ENCODE results near the gene SLC16A6.
"Not testable (repeated sequence)": the region's sequence is repeated elsewhere in the genome, so short reads cannot be mapped to it uniquely, and the experiment has no call there.

Gene SLC16A6

DNA sequence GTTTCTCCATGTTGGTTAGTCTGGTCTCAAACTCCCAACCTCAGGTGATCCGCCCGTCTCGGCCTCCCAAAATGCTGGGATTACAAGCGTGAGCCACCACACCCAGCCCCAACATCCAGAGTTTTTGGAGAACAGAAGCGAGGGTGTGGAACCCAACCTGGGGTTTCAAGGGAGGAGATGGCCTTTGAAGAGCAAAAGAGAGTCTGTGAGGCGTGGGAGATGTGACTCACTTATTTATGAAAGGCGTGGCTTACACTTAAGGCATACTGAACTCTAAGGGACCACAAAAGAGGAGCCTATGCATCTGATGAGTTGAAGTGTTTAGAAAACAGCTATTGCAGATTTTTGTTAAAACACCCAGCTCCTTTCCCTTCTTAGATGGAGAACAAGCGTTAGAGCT is 19.2 kb upstream of the SLC16A6 start:
- DNase-seq = no peak

GRCh38 chr17:68309066-68309670 is 18.2 kb upstream of the SLC16A6 start:
- not testable (repeated sequence) for DNase-seq

DNA sequence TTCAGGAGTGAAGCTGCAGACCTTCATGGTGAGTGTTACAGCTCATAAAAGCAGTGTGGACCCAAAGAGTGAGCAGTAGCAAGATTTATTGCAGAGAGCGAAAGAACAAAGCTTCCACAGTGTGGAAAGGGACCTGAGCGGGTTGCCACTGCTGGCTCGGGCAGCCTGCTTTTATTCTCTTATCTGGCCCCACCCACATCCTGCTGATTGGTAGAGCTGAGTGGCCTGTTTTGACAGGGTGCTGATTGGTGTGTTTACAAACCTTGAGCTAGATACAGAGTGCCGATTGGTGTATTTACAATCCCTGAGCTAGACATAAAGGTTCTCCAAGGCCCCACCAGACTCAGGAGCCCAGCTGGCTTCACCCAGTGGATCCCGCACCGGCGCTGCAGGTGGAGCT is 17.6 kb upstream of the SLC16A6 start:
- not testable (repeated sequence) for DNase-seq

DNA sequence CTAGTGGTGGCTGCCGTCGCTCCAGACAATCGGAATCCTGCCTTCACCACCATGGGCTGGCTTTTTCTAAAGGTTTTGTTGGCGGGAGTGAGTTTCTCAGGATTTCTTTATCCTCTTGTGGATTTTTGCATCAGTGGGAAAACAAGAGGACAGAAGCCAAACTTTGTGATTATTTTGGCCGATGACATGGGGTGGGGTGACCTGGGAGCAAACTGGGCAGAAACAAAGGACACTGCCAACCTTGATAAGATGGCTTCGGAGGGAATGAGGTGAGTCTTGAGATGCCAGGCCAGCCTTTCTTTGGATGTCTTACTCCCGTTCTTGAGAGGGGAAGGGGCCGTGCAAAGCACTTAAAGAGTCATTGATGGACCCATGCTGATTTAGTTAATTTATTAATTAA is 16.5 kb upstream of the SLC16A6 start:
- no peak for DNase-seq

- no peak for DNase-seq
These were observed 15.9 kb upstream of the SLC16A6 start for GRCh38 chr17:68306819-68307218.

DNA sequence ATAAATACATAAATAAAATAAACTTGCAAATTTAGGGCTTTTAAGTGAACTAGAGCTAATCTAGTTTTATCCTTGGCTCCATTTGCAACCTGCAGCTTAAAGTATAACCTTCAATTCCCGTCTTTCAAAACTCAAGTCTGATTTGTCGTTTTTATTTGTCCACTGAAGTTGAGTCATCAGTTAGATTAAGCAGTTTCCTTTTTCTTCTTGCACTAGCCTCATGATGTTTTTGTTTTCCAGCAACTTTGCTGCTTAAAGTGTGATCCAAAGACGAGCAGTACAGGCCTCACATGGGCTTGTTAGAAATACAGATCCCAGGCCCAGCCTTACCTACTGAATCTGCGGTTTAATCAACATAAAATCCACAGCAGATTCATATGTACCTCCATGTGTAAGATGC is 14.2 kb upstream of the SLC16A6 start:
- no peak for DNase-seq

GRCh38 chr17:68304706-68305105 is 13.8 kb upstream of the SLC16A6 start:
- DNase-seq = no peak

DNA sequence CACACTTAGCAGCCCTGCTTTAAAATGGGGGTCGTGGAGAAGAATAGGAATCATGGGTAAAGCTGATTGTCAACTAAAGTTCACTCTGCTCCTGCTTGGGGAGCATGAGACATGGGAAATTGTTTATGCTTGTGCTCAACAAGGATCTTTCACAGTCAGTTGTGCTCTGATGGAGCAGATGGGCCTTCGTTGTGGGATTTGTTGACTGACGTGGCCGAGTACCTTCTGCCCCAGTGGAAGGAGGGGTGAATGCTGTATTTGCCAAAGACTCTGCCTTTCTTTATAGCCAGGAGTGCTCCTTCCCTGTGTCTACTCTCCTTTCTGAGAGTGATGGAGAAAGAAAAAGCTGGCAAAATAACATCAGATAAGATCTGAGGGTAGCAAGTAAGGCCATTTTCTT is 11.7 kb upstream of the SLC16A6 start:
- DNase-seq = no peak

- DNase-seq = peak; percentile 78
These were observed 11.2 kb upstream of the SLC16A6 start for GRCh38 chr17:68302066-68302564.

- DNase-seq = peak; percentile 69
These were observed 10.6 kb upstream of the SLC16A6 start for GRCh38 chr17:68301438-68301959.

DNA sequence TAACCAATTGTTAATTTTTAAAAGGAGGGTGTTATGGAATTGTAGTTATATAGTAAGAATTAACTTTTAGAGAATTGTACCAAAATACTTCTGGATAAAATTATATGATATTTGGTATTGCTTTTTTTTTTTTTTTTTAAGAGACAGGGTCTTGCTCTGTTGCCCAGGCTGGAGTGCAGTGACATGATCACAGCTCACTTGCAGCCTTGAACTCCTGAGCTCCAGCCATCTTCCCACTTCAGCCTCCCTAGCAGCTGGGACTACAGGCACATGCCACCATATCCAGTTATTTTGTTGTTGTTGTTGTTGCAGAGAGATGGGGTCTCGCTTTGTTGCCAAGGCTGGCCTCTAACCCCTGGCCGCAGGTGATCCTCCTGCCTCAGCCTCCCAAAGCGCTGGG is 8.9 kb upstream of the SLC16A6 start:
- no peak for DNase-seq

DNA sequence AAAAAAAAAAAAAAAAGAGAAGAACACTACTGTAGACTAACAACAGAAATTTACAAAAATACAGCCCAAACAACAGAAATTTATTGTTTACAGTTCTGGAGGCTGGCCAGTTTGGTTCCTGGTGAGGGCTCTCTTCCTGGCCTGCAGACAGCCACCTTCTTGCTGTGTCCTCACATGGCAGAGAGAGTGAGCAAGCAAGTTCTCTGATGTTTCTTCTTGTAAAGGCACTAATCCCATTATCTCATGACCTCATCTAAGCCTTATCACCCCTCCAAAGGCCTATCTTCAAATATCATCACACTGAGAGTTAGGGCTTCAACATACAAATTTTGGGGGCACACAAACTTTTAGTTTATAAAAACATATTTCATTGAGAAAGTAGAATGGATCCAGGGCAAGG is 7.7 kb upstream of the SLC16A6 start:
- no peak for DNase-seq

- DNase-seq = no peak
These were observed 6.3 kb upstream of the SLC16A6 start for GRCh38 chr17:68297195-68297594.

- no peak for DNase-seq
These were observed 5.6 kb upstream of the SLC16A6 start for GRCh38 chr17:68296217-68297191.

- DNase-seq = no peak
These were observed 4.2 kb upstream of the SLC16A6 start for GRCh38 chr17:68295086-68295485.

GRCh38 chr17:68294617-68295016 is 3.7 kb upstream of the SLC16A6 start:
- no peak for DNase-seq

- peak; percentile 69 for DNase-seq
These were observed 3.2 kb upstream of the SLC16A6 start for GRCh38 chr17:68294196-68294555.

DNA sequence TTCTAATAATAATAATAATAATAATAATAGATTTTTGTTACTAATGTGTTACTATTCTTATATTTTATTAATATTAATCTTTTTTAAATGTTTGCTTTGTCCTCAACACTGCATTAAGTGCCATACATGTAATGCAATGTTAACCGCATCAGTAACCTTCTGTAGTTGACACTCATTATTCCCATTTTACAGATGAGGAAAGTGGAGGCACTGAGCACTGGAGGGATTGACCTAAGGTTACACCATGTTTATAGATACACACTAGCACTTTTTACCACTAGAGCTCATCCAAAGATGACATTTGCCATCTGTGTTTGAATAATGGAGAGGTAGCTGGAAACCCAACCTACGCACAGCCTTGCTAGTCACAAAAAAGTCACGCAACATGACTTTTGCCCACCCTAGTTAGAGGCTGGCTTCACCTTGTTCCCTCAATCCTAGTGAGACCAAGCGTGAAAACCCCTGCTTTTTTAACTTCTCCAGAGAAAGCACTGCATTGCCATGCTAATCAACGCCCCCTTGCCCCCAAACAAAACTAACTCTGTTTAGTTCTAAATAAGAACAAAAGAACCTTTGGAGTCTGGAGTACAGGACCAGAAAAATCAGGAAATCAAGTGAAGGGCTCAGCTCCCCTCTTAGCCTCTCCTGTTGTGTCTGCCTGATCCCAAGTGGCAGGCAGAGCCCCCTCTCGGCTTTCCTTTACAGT is 2.7 kb upstream of the SLC16A6 start:
- no peak for DNase-seq

DNA sequence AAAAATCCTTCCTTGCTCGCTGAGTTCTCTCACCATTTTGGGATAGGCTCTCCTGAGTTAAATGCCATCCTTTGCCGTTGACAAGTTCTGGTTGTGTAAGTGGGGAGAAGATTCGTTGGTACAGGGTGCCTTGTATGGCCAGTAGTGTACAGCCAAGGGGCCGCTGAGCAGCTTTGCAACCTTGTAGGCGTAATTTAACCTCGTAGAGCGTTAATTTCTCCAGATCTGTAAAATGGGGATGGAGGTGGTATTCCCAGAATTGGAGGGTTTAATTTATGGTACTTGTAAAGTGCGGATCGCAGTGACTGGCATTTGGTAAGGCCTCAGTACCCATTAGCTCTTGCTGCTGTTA is 1.7 kb upstream of the SLC16A6 start:
- no peak for DNase-seq

DNA sequence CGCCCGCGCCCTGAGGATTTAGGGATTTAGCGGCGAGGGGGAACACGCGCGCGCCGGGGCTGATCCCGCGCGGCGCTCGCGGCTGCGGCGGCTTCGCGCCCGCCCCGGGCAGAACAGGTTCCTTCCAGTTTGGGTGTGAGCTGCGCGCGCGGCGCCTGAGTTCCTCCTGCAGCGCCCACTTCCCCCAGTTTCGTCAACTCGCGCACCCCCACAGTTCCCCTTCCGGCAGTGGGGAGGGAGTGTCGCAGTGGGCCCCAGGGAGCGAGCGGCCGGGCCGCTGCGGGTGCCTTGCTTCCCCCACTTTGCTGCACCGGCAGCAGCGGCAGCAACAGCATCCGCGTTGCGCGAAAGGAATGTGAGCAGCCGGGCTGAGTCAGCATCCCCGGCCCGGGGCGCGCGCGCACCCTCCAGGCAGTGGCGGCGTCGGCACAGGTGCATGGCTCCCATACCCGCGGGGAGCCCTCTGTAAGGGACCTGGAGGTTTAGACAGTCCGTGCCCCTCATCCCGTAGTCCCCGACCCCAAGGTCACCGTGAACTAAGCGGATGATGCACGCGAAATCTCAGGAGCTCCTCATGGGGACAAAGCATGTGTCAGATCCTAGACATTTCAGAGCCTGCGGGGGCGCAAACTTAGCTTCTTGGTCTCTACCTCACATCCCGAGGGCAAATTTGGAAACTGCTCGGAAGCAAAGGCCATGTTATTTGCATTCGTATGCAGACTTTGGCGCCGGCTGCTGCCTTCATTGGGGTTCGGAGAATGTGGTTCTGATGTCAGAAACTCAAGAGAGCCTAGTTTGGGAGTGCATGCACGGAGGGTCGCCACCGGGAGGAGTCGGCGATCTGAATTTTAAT is 1.1 kb upstream of the SLC16A6 start:
- DNase-seq = peak; percentile 94

DNA sequence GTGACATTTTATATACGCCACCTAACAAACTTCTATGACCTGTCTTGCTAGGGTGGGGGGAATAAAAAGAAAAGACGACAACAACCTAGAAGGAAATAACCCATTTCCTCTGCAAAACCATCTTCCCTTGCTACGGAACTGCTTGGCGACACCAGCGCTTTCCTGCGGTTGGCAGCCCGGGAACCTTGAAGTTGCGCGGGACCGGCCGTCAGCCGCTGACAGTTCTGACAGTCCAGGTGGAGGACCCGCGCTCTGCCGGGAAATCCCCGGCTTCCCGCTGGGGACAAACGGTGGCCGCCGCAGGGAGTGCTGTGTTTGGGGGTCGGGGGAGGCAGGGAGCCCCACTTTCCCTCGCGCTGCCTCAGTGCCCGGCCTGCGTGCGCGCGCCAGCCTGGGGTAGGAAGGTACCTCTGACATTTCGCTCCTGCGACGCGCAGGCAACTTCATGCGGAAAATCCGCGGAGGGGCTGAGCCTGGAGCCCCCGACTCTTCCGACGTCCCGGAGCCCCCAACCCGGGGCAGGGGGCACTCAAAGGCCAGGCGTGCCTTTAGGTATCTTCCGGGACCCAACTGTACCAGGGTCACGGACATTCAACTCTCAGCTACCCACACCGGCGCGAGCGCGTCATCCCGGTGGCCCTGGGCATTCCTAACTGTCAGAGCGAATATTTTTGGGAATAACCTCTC is 516 bp downstream of the SLC16A6 start:
- DNase-seq = peak; percentile 76

DNA sequence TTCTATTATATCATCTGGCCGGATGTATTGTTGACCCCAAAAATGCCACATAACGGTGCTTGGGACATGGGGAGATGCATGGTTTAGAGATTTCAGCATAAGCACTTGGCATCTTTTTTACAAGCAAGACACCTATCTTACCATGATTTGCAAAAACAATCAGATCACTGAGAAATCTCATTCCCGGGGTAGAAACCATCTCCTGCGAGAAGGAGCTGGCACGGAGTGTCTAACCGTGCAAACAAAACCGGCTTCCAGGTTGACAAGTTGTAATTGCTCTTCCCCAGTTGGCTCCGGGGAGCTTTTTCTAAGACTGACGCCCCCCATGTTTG is 1.0 kb downstream of the SLC16A6 start:
- DNase-seq = no peak

Data from islet precursor cell (in vitro differentiated cells).